GM18511 (cell line): ENCODE measurements around the gene KCNMA1.

Source experiments
- ATAC-seq: cut with Tn5 transposase; IDR thresholded peaks from one replicate; pipeline ENCODE4 v1.9.1; 2021; ENCODE audit warnings: mild to moderate bottlenecking, moderate library complexity; ENCODE audit not compliant: unreplicated experiment

The KCNMA1 gene

GRCh38 chr10:77176232-77176631 lies 461.4 kb downstream of the KCNMA1 start:
- no peak for ATAC-seq

GRCh38 chr10:77175631-77176222 lies 461.9 kb downstream of the KCNMA1 start:
- ATAC-seq: no peak

- peak; percentile 84 for ATAC-seq
Measured at GRCh38 chr10:77173615-77174461, 463.8 kb downstream of the KCNMA1 start.

GRCh38 chr10:77172086-77172485 lies 465.5 kb downstream of the KCNMA1 start:
- ATAC-seq: no peak

- no peak for ATAC-seq
Measured at GRCh38 chr10:77168861-77169260, 468.7 kb downstream of the KCNMA1 start.

GRCh38 chr10:77168161-77168560 lies 469.4 kb downstream of the KCNMA1 start:
- no peak for ATAC-seq

- ATAC-seq: peak; percentile 77
Measured at GRCh38 chr10:77165445-77166208, 472.0 kb downstream of the KCNMA1 start.

- no peak for ATAC-seq
Measured at GRCh38 chr10:77164616-77165311, 472.8 kb downstream of the KCNMA1 start.

GRCh38 chr10:77163670-77164348 lies 473.8 kb downstream of the KCNMA1 start:
- no peak for ATAC-seq

GRCh38 chr10:77162697-77163096 lies 474.9 kb downstream of the KCNMA1 start:
- no peak for ATAC-seq

GRCh38 chr10:77160679-77161078 lies 476.9 kb downstream of the KCNMA1 start:
- ATAC-seq: no peak

- no peak for ATAC-seq
Measured at GRCh38 chr10:77159538-77160110, 478.0 kb downstream of the KCNMA1 start.

GRCh38 chr10:77158666-77159065 lies 478.9 kb downstream of the KCNMA1 start:
- no peak for ATAC-seq

GRCh38 chr10:77157248-77158019 lies 480.2 kb downstream of the KCNMA1 start:
- ATAC-seq: no peak

- no peak for ATAC-seq
Measured at GRCh38 chr10:77156406-77156879, 481.2 kb downstream of the KCNMA1 start.

GRCh38 chr10:77152256-77152655 lies 485.4 kb downstream of the KCNMA1 start:
- ATAC-seq: no peak

- ATAC-seq: no peak
Measured at GRCh38 chr10:77151408-77151807, 486.2 kb downstream of the KCNMA1 start.

GRCh38 chr10:77149706-77150105 lies 487.9 kb downstream of the KCNMA1 start:
- ATAC-seq: no peak

- ATAC-seq: no peak
Measured at GRCh38 chr10:77149001-77149400, 488.6 kb downstream of the KCNMA1 start.
